Muscle of back (tissue), 11 donors: ENCODE data around the gene MAD2L1BP. TPM values are rescaled to one million over a fixed set of nuclear protein-coding genes. Genes with fewer than 3 reads are reported as not detected.
"Not testable (repeated sequence)": the region's sequence is repeated elsewhere in the genome, so short reads cannot be mapped to it uniquely, and the experiment has no call there.

ENCODE experiments used
- DNase-seq, 3 donors: peaks; one replicate each; pipeline versions ENCODE4 v3.0.0 to v3.0.0-alpha.2; 2013
- polyA plus RNA-seq, 10 donors: library from polyadenylated mRNA; unstranded; fragments of 120-200 nt; gene quantifications; one replicate each; pipeline ENCODE4 v1.2.1, GENCODE V29; 2013; ENCODE audit not compliant: insufficient read length in 10 of 10

MAD2L1BP gene
- polyA plus RNA-seq, 10 donors, result 16.0 to 19.8 (median 17.4) TPM

- DNase-seq, result no peak
Observed at GRCh38 chr6:43624786-43625288, 10.8 kb upstream of the MAD2L1BP start.

GRCh38 chr6:43625393-43625992 is 10.1 kb upstream of the MAD2L1BP start:
- DNase-seq, result no peak

- DNase-seq, result peak; percentile 78 to 85 (median 83)
Observed at GRCh38 chr6:43627008-43627825, 8.4 kb upstream of the MAD2L1BP start.

- peak; percentile 33 to 75 (median 51) for DNase-seq
Observed at GRCh38 chr6:43628393-43629103, 7.1 kb upstream of the MAD2L1BP start.

GRCh38 chr6:43629104-43629504 is 6.5 kb upstream of the MAD2L1BP start, which contains the start of gene GTPBP2:
TSS of gene GTPBP2 (minus strand) at chr6:43629264. CDS start at chr6:43629162, 102 bp downstream.
- DNase-seq, result peak; percentile 99 to 100 (median 100)

GRCh38 chr6:43629505-43630300 is 5.9 kb upstream of the MAD2L1BP start:
- DNase-seq, result peak; percentile 98 to 99 (median 99)

- peak in 1 of 3 donors; percentile 27 for DNase-seq
Observed at GRCh38 chr6:43630980-43631619, 4.5 kb upstream of the MAD2L1BP start.

GRCh38 chr6:43633002-43633401 is 2.6 kb upstream of the MAD2L1BP start:
- DNase-seq, result not testable (repeated sequence)

GRCh38 chr6:43634702-43635303 is 837 bp upstream of the MAD2L1BP start:
- DNase-seq, result no peak

- DNase-seq, result peak in 1 of 3 donors; percentile 22
Observed at GRCh38 chr6:43636308-43636659, 644 bp downstream of the MAD2L1BP start.

- no peak for DNase-seq
Observed at GRCh38 chr6:43639984-43640800, 4.6 kb downstream of the MAD2L1BP start.

GRCh38 chr6:43644940-43645612 is 9.4 kb downstream of the MAD2L1BP start, which contains the start of gene RSPH9:
TSS of gene RSPH9 (plus strand) at chr6:43645036. CDS start at chr6:43645099, 63 bp downstream.
- peak in 2 of 3 donors; percentile 81 to 92 for DNase-seq

- no peak for DNase-seq
Observed at GRCh38 chr6:43645613-43645964, 9.9 kb downstream of the MAD2L1BP start.

GRCh38 chr6:43647613-43648012 is 12.0 kb downstream of the MAD2L1BP start:
- no peak for DNase-seq

- no peak for DNase-seq
Observed at GRCh38 chr6:43648248-43648647, 12.6 kb downstream of the MAD2L1BP start.

GRCh38 chr6:43652822-43653221 is 17.2 kb downstream of the MAD2L1BP start:
- DNase-seq, result not testable (repeated sequence)

GRCh38 chr6:43657221-43657802 is 21.7 kb downstream of the MAD2L1BP start:
- DNase-seq, result no peak

GRCh38 chr6:43658161-43658560 is 22.5 kb downstream of the MAD2L1BP start:
- no peak for DNase-seq
